Kidney (tissue), 14 donors: ENCODE measurements around the gene OR1F1. TPM values are rescaled to one million over a fixed set of nuclear protein-coding genes. Genes with fewer than 3 reads are reported as not detected.

Experiments used
- DNase-seq, 5 donors: peaks; one replicate each; pipeline ENCODE4 v3.0.0-alpha.2; 2013 to 2020
- FAIRE-seq: peaks from 2 replicates; lab custom pipeline; 2012; peaks lifted over from hg19 to GRCh38; lab: Jason Lieb, UNC
- H3K27ac ChIP-seq, 2 donors: one replicate each; pipeline ENCODE4 v1.7.0; 2013; ENCODE audit warnings: low read depth in 2 of 2, low read length in 2 of 2, inconsistent platforms in 1 of 2
- H3K27me3 ChIP-seq: one replicate; pipeline ENCODE4 v1.7.1; 2013; ENCODE audit warnings: low read length, inconsistent platforms; ENCODE audit not compliant: control insufficient read depth, insufficient read depth
- H3K36me3 ChIP-seq, 3 donors: one replicate each; pipeline versions ENCODE4 v1.7.0 to v1.7.1; 2013; ENCODE audit warnings: low read length in 3 of 3, control low read depth in 1 of 3, inconsistent platforms in 1 of 3; ENCODE audit not compliant: insufficient read depth in 3 of 3, control insufficient read depth in 2 of 3
- H3K4me1 ChIP-seq, 3 donors: one replicate each; pipeline versions ENCODE4 v1.7.0 to v1.7.1; 2013; ENCODE audit warnings: low read length in 3 of 3, inconsistent platforms in 1 of 3, low read depth in 1 of 3; ENCODE audit not compliant: control insufficient read depth in 2 of 3, insufficient read depth in 2 of 3
- H3K4me3 ChIP-seq, 3 donors: one replicate each; pipeline versions ENCODE4 v1.7.0 to v1.8.1; 2013; ENCODE audit warnings: low read length in 3 of 3, control low read depth in 1 of 3, inconsistent platforms in 1 of 3
- H3K9ac ChIP-seq, 3 donors: one replicate each; pipeline versions ENCODE4 v1.7.0 to v1.7.1; 2013; ENCODE audit warnings: low read length in 3 of 3, control low read depth in 1 of 3, inconsistent platforms in 1 of 3
- H3K9me3 ChIP-seq, 3 donors: one replicate each; pipeline versions ENCODE4 v1.7.0 to v1.7.1; 2013; ENCODE audit warnings: low read length in 3 of 3, control low read depth in 1 of 3, inconsistent platforms in 1 of 3; ENCODE audit not compliant: control insufficient read depth in 2 of 3, insufficient read depth in 1 of 3
- intact Hi-C: fragments of 100-400 bp; cut with DNase I; formaldehyde crosslinking; loops from one replicate; pipeline ENCODE4 v1.11.1; 2022
- polyA plus RNA-seq: library from polyadenylated mRNA; stranded (reverse); fragments of 350-450 nt; fragmentation: Illumina TruSeq; extraction: RNeasy Lipid Tissue Mini Kit (QIAGEN cat#74804); gene quantifications from one replicate; pipeline ENCODE4 v1.2.3, GENCODE V29; 2014; ENCODE audit warnings: low read depth, low replicate concordance; ENCODE audit not compliant: insufficient read depth
- total RNA-seq: library from RNA; stranded (reverse); fragmentation: NEBNext Ultra II Directional; extraction: Animal tissue kit (Norgen Biotek cat#: 25700); gene quantifications from one replicate; pipeline ENCODE4 v1.2.1, GENCODE V29; 2021
- TF ChIP-seq, protein P1 (sequence below): IDR thresholded peaks from 3 replicates; pipeline ENCODE4 v1.5.1; 2012; ENCODE audit warnings: mild to moderate bottlenecking, moderate library complexity, borderline replicate concordance; ENCODE audit not compliant: insufficient read depth; ENCODE audit errors: extremely low read depth
- donor health status: control.
- donor health status: control.
- donor health status: control.
- donor health status: control.
- donor health status: control.
- donor health status: DM: yes; HTN: yes; CAD: no.
- donor health status: Normal renal cell carcinoma (clear cell type).

OR1F1 gene
- total and polyA plus RNA-seq, 2 donors from 2014 or later: not detected

DNA sequence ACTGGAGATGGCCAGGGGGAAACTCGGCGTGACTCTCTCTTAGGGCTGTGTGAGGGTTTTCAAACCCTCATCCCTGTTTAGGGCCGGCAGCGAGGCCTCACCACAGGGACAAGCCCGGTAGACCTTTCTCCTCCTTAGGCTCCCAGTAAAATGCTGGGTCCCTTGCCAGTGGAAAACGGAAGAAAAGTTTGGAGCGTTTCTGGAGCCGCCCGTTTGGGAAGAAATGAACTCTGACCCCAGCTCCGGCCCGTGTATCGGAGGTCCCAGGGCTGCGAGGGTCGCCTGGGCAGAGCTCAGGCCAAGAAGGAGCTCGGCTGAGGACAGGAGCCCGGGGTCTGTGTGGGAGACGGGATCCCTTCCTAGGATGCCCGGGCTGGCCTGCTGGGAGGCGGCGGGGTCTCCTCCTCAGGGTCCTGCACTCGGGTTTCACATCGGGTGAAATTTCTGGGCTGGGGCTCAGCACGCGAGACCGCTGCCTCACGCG, 29.9 kb upstream of the OR1F1 start:
- intact Hi-C loops: no loop called here
- Histone ChIP-seq H3K4me3 (peak overlapping the region; percentile 39 to 73 (median 65)), H3K4me1 (peaks cover 0 to 7% (median 0%) of the 10 kb centered on the region in 3 donors), H3K27me3 (peaks cover 10% of the 10 kb centered on the region), H3K36me3 (no peaks in the 10 kb centered on the region), H3K9me3 (no peaks in the 10 kb centered on the region), H3K27ac (peak overlapping the region; percentile 74 to 76), H3K9ac (peak overlapping the region in 2 of 3 donors; percentile 30 to 62)
- FAIRE-seq (no peak), DNase-seq (peak in 3 of 5 donors; percentile 21 to 82 (median 33))
- TF ChIP-seq, protein P1, sequence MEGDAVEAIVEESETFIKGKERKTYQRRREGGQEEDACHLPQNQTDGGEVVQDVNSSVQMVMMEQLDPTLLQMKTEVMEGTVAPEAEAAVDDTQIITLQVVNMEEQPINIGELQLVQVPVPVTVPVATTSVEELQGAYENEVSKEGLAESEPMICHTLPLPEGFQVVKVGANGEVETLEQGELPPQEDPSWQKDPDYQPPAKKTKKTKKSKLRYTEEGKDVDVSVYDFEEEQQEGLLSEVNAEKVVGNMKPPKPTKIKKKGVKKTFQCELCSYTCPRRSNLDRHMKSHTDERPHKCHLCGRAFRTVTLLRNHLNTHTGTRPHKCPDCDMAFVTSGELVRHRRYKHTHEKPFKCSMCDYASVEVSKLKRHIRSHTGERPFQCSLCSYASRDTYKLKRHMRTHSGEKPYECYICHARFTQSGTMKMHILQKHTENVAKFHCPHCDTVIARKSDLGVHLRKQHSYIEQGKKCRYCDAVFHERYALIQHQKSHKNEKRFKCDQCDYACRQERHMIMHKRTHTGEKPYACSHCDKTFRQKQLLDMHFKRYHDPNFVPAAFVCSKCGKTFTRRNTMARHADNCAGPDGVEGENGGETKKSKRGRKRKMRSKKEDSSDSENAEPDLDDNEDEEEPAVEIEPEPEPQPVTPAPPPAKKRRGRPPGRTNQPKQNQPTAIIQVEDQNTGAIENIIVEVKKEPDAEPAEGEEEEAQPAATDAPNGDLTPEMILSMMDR: no peak

DNA sequence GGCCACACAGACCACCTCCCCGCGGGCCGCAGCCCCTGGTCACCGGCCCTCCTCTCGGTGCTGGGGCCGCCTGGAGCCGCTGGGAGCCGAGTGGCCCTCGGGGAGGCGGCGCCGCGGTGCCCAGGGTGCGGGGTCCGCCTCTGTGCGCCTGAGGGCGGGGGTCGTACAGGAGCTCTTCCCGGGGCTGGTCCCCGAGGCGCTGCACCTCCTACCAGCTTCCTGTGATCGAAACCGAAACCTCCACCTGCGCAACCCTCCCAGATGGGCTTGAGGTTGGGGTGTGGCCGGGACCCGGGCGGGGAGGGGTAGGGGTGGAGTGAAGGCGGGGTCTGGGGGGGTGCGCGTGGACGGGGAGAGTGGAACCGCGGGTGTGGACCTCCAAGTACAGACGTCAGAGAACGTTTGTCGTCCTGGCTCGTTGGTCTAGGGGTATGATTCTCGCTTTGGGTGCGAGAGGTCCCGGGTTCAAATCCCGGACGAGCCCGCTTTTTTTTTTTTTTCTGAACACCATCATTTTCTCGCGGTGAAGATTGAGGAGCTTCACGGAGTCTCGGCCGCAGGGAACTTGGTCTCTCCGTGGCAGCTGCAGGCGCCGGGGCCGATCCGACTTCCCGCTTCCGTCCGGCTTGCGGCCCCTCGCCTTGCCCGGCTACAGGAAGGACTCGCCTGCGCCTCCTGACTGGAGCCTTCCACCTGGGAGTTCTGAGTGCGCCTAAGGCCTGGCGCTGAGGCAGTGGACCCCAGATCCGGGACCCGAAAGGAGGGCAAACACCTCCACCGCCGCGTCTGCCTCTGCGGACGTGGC, 29.3 kb upstream of the OR1F1 start:
- Histone ChIP-seq H3K4me1 (peaks cover 0 to 7% (median 0%) of the 10 kb centered on the region in 3 donors), H3K4me3 (peak overlapping the region; percentile 36 to 73 (median 65)), H3K9me3 (no peaks in the 10 kb centered on the region), H3K27ac (peak overlapping the region; percentile 74 to 86), H3K36me3 (no peaks in the 10 kb centered on the region), H3K27me3 (peaks cover 10% of the 10 kb centered on the region), H3K9ac (peak overlapping the region in 2 of 3 donors; percentile 62 to 73)
- no peak for FAIRE-seq
- intact Hi-C loops: no loop called here
- TF ChIP-seq, protein P1: no peak
- DNase-seq: peak; percentile 53 to 97 (median 72)

DNA sequence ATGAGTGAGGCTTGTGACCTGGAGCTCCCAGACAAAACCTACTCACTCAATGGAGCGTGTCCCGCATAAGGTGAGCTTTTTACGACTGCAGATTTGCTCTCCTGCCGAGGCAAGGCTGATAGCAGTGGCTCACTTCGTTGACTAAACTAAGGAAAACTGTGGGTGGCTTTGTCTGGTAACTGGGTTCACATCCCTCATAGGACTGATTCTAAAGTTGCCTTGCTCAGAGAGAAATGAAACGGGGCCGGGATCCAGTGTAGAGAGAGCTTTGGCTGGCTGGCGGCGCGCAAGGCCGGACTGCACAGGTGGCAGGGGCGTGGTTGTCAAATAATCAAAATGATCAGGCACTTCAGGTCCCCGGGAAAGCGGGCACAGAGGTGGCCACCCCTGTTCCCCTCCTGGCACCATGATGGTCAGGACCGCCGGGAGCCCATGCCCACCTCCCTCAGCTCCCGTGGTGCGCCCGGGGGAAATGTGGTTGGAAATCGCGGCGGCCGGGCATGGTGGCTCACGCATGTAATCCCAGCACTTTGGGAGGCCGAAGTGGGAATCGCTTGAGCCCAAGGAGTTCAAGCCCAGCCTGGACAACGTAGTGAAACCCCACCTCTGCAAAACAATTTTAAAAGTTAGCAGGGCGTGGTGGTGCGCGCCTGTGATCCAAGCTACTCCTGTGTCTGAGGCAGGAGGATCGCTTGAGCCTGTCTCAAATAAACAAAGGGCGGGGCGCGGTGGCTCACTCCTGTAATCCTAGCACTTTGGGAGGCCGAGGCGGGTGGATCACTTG, 26.6 kb upstream of the OR1F1 start:
- peaks cover 10% of the 10 kb centered on the region for H3K27me3 ChIP-seq
- no peaks in the 10 kb centered on the region for H3K9me3 ChIP-seq
- H3K9ac ChIP-seq: no peak overlapping the region
- TF ChIP-seq, protein P1: no peak
- no peaks in the 10 kb centered on the region for H3K36me3 ChIP-seq
- H3K27ac ChIP-seq: no peak overlapping the region
- intact Hi-C loops: no loop called here
- H3K4me1 ChIP-seq: peaks cover 0 to 7% (median 0%) of the 10 kb centered on the region in 3 donors
- no peak overlapping the region for H3K4me3 ChIP-seq
- DNase-seq (peak in 1 of 5 donors; percentile 67), FAIRE-seq (no peak)
